T-helper 1 cell treated with Interleukin-12 subunit alpha and Interleukin-12 subunit beta and Interleukin-4 antibody, amounts not matched to agents 30 μg/mL and 1 μg/mL, for 36 hours (primary cell): Measurements from ENCODE around the gene MLPH.

ENCODE experiments used
- H3K27ac Mint-ChIP-seq: one replicate; pipeline ENCODE4 v1.8.0; 2021; ENCODE audit warnings: mild to moderate bottlenecking, mixed read lengths
- H3K27me3 Mint-ChIP-seq: one replicate; pipeline ENCODE4 v1.8.0; 2021; ENCODE audit warnings: low read depth, mixed read lengths
- H3K36me3 Mint-ChIP-seq: one replicate; pipeline ENCODE4 v1.8.0; 2021; ENCODE audit warnings: low read depth, mixed read lengths
- H3K4me1 Mint-ChIP-seq: one replicate; pipeline ENCODE4 v1.8.0; 2021; ENCODE audit warnings: low read depth, mixed read lengths
- H3K4me3 Mint-ChIP-seq: one replicate; pipeline ENCODE4 v1.8.0; 2021; ENCODE audit warnings: mild to moderate bottlenecking, moderate library complexity, mixed read lengths
- H3K9me3 Mint-ChIP-seq: one replicate; pipeline ENCODE4 v1.8.0; 2021; ENCODE audit warnings: mixed read lengths

The MLPH gene

DNA sequence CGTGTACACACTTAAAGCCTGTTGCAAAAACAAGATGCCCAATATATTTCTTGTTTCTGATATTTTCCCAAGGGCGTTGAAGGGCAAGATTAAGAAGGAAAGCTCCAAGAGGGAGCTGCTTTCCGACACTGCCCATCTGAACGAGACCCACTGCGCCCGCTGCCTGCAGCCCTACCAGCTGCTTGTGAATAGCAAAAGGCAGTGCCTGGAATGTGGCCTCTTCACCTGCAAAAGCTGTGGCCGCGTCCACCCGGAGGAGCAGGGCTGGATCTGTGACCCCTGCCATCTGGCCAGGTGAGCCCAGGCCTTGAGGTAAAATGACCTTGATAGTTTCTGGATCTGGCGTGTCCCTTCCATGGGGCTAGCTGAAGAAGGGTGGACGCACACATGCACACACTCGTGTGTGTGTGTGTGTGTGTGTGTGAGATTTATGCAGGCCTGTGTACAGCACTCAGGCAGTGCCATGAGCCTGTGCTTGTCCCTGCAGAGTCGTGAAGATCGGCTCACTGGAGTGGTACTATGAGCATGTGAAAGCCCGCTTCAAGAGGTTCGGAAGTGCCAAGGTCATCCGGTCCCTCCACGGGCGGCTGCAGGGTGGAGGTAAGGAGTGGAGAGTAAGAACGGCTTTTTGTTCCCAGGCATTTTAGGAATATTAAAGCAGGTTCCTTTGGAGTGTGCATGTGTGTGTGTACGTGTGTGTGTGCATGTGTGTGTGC, 23.6 kb downstream of the MLPH start:
- Mint-ChIP-seq H3K27me3 (peaks cover 15% of the 10 kb centered on the region), H3K4me1 (no peaks in the 10 kb centered on the region), H3K9me3 (no peaks in the 10 kb centered on the region), H3K27ac (no peak overlapping the region), H3K4me3 (no peak overlapping the region), H3K36me3 (no peaks in the 10 kb centered on the region)

DNA sequence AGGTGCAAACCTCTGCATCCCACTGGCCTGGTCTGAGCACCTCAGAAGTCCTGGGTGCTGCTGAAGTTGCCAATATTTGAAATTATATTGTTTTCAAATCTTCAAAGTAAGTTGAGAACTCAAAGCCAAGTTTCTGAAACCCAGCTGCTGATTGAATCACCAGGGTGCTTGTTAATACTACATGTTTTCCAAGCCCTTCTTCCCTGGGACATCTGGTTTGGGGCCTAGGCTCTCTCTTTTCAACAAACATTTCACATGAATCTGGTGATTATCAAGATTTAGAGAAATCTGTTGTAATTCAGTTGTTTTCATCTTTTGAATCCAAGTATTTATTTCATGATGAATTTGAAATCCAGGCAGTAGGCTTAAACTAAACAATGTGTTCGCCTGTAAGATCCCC, 24.4 kb downstream of the MLPH start:
- no peak overlapping the region for H3K4me3 Mint-ChIP-seq
- no peak overlapping the region for H3K27ac Mint-ChIP-seq
- peaks cover 12% of the 10 kb centered on the region for H3K27me3 Mint-ChIP-seq
- H3K4me1 Mint-ChIP-seq = no peaks in the 10 kb centered on the region
- no peaks in the 10 kb centered on the region for H3K9me3 Mint-ChIP-seq
- no peaks in the 10 kb centered on the region for H3K36me3 Mint-ChIP-seq

DNA sequence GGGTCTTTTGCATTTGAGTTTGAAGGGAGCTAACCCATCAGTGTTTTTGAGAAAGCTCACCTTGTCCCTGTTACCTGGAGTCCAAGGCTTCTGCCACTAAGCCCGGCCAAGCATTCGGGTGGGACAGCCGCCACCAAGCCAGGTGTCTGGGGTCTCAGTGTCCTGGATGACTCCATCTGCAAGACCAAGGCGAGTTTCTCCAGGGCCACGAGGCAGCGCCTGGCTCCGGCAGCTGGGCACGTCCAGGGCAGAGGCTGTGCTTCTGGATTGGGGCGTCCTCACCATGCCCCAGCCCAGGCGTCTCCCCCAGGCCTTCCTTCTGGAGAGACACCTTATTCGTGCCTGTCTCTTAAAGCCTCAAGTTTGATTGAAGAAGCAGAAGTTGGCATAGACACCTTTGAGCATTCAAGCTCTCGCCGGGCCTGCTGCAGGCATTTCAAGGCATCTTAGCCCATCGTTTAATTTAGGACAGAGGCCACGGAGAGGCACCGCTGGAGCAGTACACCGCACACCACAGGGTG, 24.9 kb downstream of the MLPH start:
- Mint-ChIP-seq H3K4me1 (no peaks in the 10 kb centered on the region), H3K36me3 (no peaks in the 10 kb centered on the region), H3K4me3 (no peak overlapping the region), H3K9me3 (no peaks in the 10 kb centered on the region), H3K27ac (no peak overlapping the region), H3K27me3 (peaks cover 8% of the 10 kb centered on the region)

DNA sequence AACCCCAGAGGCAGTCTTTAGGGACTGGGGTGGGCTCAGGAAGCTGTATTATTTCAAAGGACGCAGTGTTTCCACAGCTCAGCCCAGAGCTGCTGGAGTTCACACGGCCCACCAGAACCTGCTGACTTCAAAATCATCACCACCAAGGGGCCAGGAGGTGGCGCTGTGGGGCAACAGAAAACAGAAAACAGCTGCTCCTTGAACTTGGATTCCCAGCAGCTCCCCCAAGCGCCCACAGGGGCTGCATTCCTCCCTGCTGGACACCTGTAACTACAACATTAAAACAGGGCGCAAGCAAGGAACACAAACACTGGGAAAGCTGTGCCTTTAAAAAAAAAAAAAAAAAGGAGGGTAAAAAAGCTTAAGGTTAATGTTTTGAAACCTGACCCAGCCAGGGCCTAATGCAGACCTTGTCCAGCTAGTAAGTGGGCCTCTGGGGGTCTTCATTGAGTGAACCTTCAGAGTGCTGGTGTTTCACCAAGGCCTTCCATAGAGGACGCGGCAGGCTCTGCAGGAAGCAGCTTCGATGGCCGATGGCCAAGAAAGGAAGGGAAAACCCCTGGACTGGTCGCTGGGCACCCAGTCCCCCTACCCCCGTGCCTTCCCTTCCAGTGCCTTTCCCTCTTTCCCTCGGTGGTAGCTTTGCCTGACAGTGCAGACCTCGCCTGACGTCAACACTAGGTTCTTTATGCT, 25.9 kb downstream of the MLPH start:
- no peaks in the 10 kb centered on the region for H3K9me3 Mint-ChIP-seq
- no peaks in the 10 kb centered on the region for H3K4me1 Mint-ChIP-seq
- no peak overlapping the region for H3K4me3 Mint-ChIP-seq
- H3K36me3 Mint-ChIP-seq = no peaks in the 10 kb centered on the region
- peaks cover 2% of the 10 kb centered on the region for H3K27me3 Mint-ChIP-seq
- H3K27ac Mint-ChIP-seq = no peak overlapping the region

DNA sequence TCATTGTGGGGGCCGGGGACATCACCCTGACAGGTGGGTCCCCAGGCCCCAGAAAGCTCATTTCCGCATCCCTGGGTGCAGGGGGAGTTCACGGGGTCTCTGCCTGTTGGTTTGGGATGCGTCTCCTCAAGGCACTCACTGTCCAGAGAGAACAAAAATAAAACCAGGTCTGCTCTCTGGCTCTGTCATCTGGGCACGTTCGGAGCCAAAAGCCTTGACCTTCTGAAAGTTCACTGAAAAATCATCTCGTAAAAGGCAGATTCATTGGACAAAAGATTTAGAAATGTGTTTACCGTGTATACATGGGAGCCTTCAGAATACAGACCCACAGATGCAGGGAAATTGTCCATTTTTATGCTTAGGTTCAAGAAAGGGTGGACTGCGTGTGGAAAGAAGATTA, 26.6 kb downstream of the MLPH start:
- Mint-ChIP-seq H3K27me3 (no peaks in the 10 kb centered on the region), H3K36me3 (no peaks in the 10 kb centered on the region)

DNA sequence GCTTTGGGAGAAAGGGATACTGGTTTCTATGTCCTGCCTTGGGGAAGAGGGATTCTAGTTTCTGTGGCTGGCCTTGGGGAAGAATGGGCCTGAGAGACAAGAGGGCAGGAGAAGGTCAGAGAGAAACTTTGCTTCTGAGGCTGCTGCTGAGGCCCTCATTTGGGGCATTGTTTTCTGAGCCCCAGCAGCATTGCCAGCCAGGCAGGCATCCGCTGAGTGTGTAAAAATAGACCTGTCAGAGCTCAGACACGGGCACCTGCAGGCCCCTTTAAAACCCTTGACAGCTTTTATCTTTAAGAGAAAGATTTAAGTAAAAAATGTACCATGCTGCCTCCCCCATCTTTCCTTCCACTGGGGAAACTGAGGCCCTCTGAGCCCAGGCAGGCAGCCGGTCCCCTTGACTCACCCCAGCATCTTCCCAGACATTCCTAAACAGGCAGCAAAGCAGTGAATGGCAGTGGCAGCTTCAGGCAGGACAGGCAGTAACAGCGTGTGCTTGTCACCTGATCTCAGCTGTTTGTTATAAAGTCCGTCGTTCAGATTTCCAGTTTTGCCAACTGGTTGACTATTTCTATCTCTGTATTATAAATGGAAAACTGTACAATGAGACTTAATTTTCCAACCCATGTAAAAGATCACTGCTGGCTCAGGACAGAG, 27.6 kb downstream of the MLPH start:
- no peaks in the 10 kb centered on the region for H3K9me3 Mint-ChIP-seq
- H3K36me3 Mint-ChIP-seq = no peaks in the 10 kb centered on the region
- H3K27me3 Mint-ChIP-seq = no peaks in the 10 kb centered on the region
- H3K27ac Mint-ChIP-seq = no peak overlapping the region
- no peak overlapping the region for H3K4me3 Mint-ChIP-seq
- no peaks in the 10 kb centered on the region for H3K4me1 Mint-ChIP-seq

More for the DNA sequence above, 26.6 kb downstream of the MLPH start:
- Mint-ChIP-seq H3K9me3 (no peaks in the 10 kb centered on the region), H3K27ac (no peak overlapping the region), H3K4me3 (no peak overlapping the region), H3K4me1 (no peaks in the 10 kb centered on the region)

DNA sequence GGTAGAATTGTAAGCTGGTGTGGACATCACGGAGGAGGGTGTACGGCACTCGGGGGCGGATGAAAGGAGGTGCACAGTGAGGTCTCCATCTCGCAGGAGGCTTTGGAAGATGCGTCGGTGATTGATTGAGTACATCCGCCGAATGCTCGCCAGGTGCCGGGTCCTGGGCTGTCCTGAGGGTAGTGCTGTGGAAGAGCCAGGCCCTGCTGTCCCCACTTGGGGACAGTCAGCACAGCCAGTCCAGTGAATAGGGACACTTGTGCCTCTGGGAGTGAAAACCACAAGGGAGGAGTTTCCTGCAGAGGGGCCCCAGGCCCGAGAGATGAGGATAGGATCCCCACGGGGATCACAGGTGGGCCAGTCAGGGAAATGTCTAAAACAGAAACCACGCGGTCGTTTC, 28.1 kb downstream of the MLPH start:
- Mint-ChIP-seq H3K4me1 (no peaks in the 10 kb centered on the region), H3K9me3 (no peaks in the 10 kb centered on the region), H3K27ac (no peak overlapping the region), H3K27me3 (no peaks in the 10 kb centered on the region), H3K36me3 (no peaks in the 10 kb centered on the region), H3K4me3 (no peak overlapping the region)

DNA sequence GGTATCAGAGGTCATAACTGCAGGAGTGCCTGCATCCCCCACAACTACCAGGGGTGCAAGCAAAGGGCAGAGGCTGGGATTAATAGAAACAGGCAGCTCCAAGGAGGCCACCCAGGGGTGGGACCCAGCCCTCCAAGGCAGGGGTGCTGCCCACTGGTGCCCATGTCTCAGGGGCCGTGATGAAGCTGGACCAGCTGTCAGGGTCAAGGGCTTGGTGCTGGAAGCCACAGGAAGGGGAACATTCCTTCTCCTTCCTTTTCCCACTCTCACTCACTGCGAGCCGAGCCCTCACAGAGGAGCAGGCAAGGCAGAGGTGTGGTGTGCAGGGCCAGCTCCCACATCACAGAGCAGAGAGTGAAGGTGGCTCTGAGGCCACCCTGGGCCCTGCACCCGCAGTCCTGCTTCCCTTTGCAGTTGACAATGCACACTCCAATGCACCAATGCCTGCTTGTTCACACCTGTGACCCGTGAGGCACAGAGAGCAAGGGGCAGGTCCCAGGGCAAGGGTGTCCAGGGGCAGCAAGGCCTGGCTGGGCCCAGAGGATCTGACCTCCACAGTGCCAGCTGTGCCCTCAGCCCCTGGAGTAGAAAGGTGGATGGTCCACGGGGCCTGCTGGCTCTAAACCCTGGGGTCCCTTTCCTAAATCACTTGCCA, 28.7 kb downstream of the MLPH start:
- Mint-ChIP-seq H3K36me3 (no peaks in the 10 kb centered on the region), H3K4me3 (no peak overlapping the region), H3K9me3 (no peaks in the 10 kb centered on the region), H3K27ac (no peak overlapping the region), H3K27me3 (no peaks in the 10 kb centered on the region), H3K4me1 (no peaks in the 10 kb centered on the region)

DNA sequence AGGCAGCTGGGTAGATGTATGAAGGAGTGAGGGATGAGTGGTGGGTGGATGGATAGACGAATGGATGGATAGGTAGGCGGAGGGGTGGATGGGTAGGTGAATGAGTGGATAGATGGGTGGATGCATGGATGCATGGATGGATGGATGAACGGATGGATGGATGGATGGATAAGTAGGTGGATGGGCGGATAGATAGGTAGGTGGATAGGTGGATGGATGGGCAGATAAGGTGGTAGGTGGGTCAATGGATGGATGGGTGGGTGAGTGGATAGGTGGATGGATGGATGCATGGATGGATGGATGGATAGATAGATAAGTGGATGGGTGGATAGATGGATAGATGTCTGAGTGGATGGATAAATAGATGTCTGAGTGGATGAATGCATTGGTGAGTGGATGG, 30.1 kb downstream of the MLPH start:
- Mint-ChIP-seq H3K36me3 (no peaks in the 10 kb centered on the region), H3K4me3 (no peak overlapping the region), H3K27me3 (no peaks in the 10 kb centered on the region), H3K27ac (no peak overlapping the region), H3K9me3 (no peaks in the 10 kb centered on the region), H3K4me1 (no peaks in the 10 kb centered on the region)

DNA sequence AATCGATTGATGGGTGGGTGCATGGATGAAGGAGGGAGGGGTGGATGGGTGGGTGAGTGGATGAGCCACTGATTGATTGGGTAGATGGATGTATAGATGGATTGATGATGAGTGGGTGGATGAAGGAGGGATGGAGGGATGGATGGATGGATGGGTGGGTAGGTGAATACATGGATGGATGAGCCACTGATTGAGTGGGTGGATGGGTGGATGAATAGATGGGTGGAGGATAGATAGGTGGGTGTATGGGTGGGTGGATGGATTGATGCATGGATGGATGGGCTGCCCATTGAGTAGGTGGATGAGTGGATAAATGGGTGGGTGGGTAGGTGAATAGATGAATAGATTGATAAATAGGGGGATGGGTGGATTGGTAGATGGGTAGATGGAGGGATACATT, 30.9 kb downstream of the MLPH start:
- Mint-ChIP-seq H3K4me3 (no peak overlapping the region), H3K36me3 (no peaks in the 10 kb centered on the region), H3K9me3 (no peaks in the 10 kb centered on the region)

DNA sequence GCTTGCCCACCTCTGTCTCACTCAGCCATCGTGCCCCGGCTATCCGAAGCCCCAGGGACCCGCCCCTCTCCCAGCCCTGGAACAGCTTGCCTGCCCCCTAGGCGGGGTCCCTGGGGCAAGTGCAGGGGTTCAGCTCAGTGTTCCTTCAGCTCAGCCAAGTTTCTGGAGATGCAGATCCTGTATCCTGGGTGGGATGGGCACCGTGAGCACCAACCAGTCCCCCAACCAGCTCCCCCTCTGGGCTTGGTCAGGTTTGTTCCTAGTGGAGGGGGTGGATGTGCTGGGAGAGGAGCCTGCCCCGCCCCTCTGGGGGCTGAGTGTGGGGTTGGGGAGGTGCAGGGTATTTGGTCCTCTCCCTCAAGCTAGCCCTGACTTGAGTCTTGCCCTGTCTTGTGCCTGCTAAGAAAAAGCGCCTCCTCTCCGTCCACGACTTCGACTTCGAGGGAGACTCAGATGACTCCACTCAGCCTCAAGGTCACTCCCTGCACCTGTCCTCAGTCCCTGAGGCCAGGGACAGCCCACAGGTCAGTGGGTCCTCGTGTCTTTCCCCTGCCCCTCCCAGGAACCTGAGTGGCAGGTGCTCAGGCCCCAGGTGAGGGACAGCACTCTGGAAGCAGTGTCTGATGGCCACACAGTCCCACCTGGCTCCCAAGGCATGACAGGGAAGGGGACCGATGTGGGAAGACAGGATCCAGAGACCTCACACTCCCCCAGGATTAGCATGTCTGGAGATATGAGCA, 32.6 kb downstream of the MLPH start:
- Mint-ChIP-seq H3K27me3 (no peaks in the 10 kb centered on the region), H3K4me1 (no peaks in the 10 kb centered on the region), H3K36me3 (no peaks in the 10 kb centered on the region), H3K9me3 (no peaks in the 10 kb centered on the region), H3K27ac (no peak overlapping the region), H3K4me3 (no peak overlapping the region)

More for the DNA sequence above, 30.9 kb downstream of the MLPH start:
- no peaks in the 10 kb centered on the region for H3K4me1 Mint-ChIP-seq
- no peak overlapping the region for H3K27ac Mint-ChIP-seq
- no peaks in the 10 kb centered on the region for H3K27me3 Mint-ChIP-seq

DNA sequence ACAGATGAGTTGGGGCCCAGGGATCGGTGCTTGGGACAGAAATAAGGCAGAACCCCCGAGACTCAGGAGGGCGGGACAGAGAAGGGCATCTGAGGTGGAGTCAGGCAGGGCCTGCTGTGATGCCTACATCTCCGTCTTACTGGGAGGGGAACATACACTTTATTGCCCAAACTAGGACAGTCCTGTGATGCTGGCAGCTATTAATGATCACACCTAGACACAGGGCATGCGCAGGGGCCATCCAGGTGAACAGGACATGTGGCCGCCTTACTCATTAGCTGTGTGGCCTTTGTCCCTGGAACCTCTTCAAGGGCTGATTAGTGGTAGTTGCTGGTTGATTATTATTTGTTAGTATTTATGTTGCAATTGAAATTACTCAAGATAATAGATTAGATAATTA, 33.2 kb downstream of the MLPH start:
- H3K36me3 Mint-ChIP-seq = no peaks in the 10 kb centered on the region
- H3K27ac Mint-ChIP-seq = no peak overlapping the region
- H3K4me1 Mint-ChIP-seq = no peaks in the 10 kb centered on the region
- no peaks in the 10 kb centered on the region for H3K27me3 Mint-ChIP-seq
- H3K9me3 Mint-ChIP-seq = no peaks in the 10 kb centered on the region
- H3K4me3 Mint-ChIP-seq = no peak overlapping the region

DNA sequence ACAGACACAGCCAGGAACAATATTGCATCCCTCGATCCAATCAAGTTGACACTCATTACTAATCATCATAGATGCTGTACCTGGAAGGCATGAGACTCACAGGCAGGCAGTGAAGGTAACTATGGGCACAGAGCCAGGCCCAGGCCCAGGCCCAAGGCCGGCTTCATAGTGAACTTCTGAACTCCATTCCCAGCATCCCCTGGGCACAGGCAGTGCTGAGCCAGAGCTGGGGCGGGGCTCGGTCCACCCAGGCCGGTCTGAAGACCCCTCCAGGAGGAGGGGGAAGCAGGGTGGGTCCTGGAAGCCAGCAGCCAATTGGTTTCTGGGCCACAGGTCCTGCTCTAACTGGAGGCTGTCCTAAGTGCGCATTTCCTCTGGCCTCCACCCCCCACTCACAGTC, 37.6 kb downstream of the MLPH start:
- Mint-ChIP-seq H3K9me3 (no peaks in the 10 kb centered on the region), H3K4me3 (no peak overlapping the region), H3K4me1 (no peaks in the 10 kb centered on the region), H3K27ac (no peak overlapping the region), H3K36me3 (no peaks in the 10 kb centered on the region), H3K27me3 (no peaks in the 10 kb centered on the region)

DNA sequence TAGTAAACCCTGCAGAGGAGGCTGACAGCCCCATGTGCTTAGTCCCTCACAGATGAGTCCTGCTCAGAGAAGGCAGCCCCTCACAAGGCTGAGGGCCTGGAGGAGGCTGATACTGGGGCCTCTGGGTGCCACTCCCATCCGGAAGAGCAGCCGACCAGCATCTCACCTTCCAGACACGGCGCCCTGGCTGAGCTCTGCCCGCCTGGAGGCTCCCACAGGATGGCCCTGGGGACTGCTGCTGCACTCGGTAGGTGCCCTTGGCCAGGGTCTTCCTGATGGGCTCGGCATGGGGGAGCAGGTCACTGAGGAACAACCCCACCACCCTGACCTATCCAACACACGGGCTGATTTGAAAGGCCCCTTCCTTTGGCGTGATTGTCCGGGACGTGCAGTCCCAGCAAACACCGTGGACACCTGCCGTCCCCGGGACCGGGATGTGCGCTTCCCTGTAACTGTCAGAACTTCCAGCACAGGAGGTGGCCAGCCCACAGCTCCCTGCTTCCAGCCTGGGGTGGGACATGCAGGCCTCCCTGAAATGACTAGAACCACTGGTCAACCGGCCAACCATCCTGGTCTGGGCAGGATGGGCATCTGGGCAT, 38.6 kb downstream of the MLPH start:
- H3K27ac Mint-ChIP-seq = no peak overlapping the region
- no peaks in the 10 kb centered on the region for H3K9me3 Mint-ChIP-seq
- no peaks in the 10 kb centered on the region for H3K27me3 Mint-ChIP-seq
- no peaks in the 10 kb centered on the region for H3K36me3 Mint-ChIP-seq
- no peak overlapping the region for H3K4me3 Mint-ChIP-seq
- no peaks in the 10 kb centered on the region for H3K4me1 Mint-ChIP-seq
